Testis (tissue), 3 donors: Measurements from ENCODE around the gene SYCE3. TPM values are rescaled to one million over a fixed set of nuclear protein-coding genes. Genes with fewer than 3 reads are reported as not detected.

ENCODE experiments used
- DNase-seq: peaks from one replicate; pipeline ENCODE4 v3.0.0-alpha.2; 2019
- H3K27ac ChIP-seq, 2 donors: fragments of 200-600 bp; sonication (generic); one replicate each; pipeline ENCODE4 v1.5.1; 2019
- H3K27me3 ChIP-seq: fragments of 200-600 bp; sonication (generic); one replicate; pipeline ENCODE4 v1.5.1; 2019
- H3K36me3 ChIP-seq: fragments of 200-600 bp; sonication (generic); one replicate; pipeline ENCODE4 v1.5.1; 2017; ENCODE audit warnings: low read depth; ENCODE audit errors: missing control alignments
- H3K4me1 ChIP-seq: fragments of 200-600 bp; sonication (generic); one replicate; pipeline ENCODE4 v1.5.1; 2019
- H3K4me3 ChIP-seq, 2 donors: fragments of 200-600 bp; sonication (generic); one replicate each; pipeline ENCODE4 v1.5.1; 2017 to 2019
- H3K9me3 ChIP-seq: fragments of 200-600 bp; sonication (generic); one replicate; pipeline ENCODE4 v1.5.1; 2017
- POLR2A ChIP-seq: fragments of 450-650 bp; IDR thresholded peaks from one replicate; pipeline ENCODE4 v1.6.1; 2017; ENCODE audit warnings: antibody characterized with exemption, mild to moderate bottlenecking, moderate library complexity
- WGBS, 2 donors: methylation state at CpG; one replicate each; pipeline ENCODE4 v1.1.5; 2018; 5-methylcytosine and 5-hydroxymethylcytosine counted together
- intact Hi-C: fragments of 100-400 bp; cut with DNase I; formaldehyde crosslinking; loops from one replicate; pipeline ENCODE4 v1.15.1; 2023; ENCODE audit warnings: low total_unique reads
- polyA plus RNA-seq: library from polyadenylated mRNA; stranded (reverse); fragments of 350-450 nt; fragmentation: Illumina TruSeq; extraction: RNeasy Lipid Tissue Mini Kit (QIAGEN cat#74804); gene quantifications from one replicate; pipeline ENCODE4 v1.2.3, GENCODE V29; 2014; ENCODE audit warnings: low read depth, low replicate concordance; ENCODE audit not compliant: insufficient read depth
- total RNA-seq, 2 donors: library from RNA; depleted of rRNA; stranded (reverse); fragments of >200 nt; gene quantifications; one replicate each; pipeline ENCODE4 v1.2.3, GENCODE V29; 2016
- TF ChIP-seq, protein P1 (sequence below), 3 experiments: fragments of 450-650 bp in 2 of 3; fragments of 200-600 bp in 1 of 3; sonication (generic) in 1 of 3; IDR thresholded peaks; one replicate each; pipeline ENCODE4 v1.5.1; 2016 to 2019; ENCODE audit warnings: antibody characterized with exemption in 3 of 3, mild to moderate bottlenecking in 2 of 3, moderate library complexity in 1 of 3

Gene SYCE3
- total and polyA plus RNA-seq, 3 donors from 2014 or later: 40.4 to 183 (median 71.9) TPM

- no peaks in the 10 kb centered on the region for H3K4me1 ChIP-seq
- no peaks in the 10 kb centered on the region for H3K27me3 ChIP-seq
- no peak overlapping the region for H3K4me3 ChIP-seq
- intact Hi-C loops: no loop called here
- H3K36me3 ChIP-seq: no peaks in the 10 kb centered on the region
- DNase-seq: no peak
- H3K27ac ChIP-seq: no peak overlapping the region
- TF ChIP-seq, protein P1, sequence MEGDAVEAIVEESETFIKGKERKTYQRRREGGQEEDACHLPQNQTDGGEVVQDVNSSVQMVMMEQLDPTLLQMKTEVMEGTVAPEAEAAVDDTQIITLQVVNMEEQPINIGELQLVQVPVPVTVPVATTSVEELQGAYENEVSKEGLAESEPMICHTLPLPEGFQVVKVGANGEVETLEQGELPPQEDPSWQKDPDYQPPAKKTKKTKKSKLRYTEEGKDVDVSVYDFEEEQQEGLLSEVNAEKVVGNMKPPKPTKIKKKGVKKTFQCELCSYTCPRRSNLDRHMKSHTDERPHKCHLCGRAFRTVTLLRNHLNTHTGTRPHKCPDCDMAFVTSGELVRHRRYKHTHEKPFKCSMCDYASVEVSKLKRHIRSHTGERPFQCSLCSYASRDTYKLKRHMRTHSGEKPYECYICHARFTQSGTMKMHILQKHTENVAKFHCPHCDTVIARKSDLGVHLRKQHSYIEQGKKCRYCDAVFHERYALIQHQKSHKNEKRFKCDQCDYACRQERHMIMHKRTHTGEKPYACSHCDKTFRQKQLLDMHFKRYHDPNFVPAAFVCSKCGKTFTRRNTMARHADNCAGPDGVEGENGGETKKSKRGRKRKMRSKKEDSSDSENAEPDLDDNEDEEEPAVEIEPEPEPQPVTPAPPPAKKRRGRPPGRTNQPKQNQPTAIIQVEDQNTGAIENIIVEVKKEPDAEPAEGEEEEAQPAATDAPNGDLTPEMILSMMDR (IDR thresholded peaks at IDR 0.05): no peak
- no peak for TF ChIP-seq POLR2A
- WGBS, 2 donors: 79 to 88% methylated on average over 14 to 17 of the region's 18 CpGs
- no peaks in the 10 kb centered on the region for H3K9me3 ChIP-seq
Observed at GRCh38 chr22:50606946-50607658, 44.4 kb upstream of the SYCE3 start.

DNA sequence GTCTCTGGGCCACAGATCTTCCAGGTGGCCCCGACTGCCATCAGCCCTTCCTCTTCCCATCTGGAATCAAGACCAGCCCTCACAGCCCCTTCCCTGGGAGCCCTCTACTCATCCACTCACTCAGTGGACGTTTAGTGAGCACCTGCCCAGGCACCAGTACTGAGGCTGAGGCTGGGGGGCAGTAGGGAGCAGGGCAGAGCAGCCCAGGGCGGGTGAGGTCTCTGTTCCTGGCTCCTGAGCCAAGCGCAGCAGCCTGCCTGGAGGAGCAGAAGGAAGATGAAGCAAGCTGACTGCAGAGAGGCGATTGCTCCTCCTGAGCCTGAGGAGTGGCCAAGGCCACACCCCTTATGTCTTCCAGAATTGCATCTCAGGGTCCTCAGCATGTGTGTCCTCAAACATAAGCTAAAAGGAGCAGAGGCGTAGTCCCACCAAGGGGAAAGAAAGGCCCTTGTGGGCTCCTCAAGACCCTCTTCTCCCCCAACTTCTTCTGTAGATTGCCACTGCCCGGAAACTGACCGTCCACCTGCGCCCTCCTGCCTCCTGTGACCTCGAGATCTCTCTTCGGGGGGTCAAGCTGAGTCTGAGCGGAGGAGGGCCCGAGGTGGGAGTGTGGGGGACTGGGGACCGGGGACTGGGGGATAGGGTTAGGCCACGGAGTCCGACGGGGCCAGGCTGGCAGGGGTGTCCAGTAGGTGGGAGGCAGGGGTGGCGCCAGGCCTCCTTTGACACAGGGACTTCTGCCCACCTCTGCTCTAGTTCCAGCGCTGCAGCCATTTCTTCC lies 43.6 kb upstream of the SYCE3 start:
- H3K36me3 ChIP-seq: no peaks in the 10 kb centered on the region
- no peaks in the 10 kb centered on the region for H3K27me3 ChIP-seq
- intact Hi-C loops: no loop called here
- no peaks in the 10 kb centered on the region for H3K9me3 ChIP-seq
- no peak overlapping the region for H3K4me3 ChIP-seq
- no peak overlapping the region for H3K27ac ChIP-seq
- TF ChIP-seq POLR2A: no peak
- TF ChIP-seq, protein P1 (IDR thresholded peaks at IDR 0.05): no peak
- DNase-seq: no peak
- WGBS, 2 donors: 84% methylated on average over 11 to 19 of the region's 19 CpGs
- H3K4me1 ChIP-seq: peaks cover 3% of the 10 kb centered on the region

GRCh38 chr22:50605613-50606074 lies 42.9 kb upstream of the SYCE3 start:
- Histone ChIP-seq H3K36me3 (no peaks in the 10 kb centered on the region), H3K4me3 (no peak overlapping the region), H3K9me3 (no peaks in the 10 kb centered on the region), H3K27ac (no peak overlapping the region), H3K27me3 (no peaks in the 10 kb centered on the region), H3K4me1 (peaks cover 8% of the 10 kb centered on the region)
- TF ChIP-seq, protein P1 (IDR thresholded peaks at IDR 0.05): no peak
- TF ChIP-seq POLR2A: no peak
- DNase-seq: no peak
- WGBS, 2 donors: 87 to 92% methylated on average over 3 to 20 of the region's 20 CpGs
- intact Hi-C loops: no loop called here

DNA sequence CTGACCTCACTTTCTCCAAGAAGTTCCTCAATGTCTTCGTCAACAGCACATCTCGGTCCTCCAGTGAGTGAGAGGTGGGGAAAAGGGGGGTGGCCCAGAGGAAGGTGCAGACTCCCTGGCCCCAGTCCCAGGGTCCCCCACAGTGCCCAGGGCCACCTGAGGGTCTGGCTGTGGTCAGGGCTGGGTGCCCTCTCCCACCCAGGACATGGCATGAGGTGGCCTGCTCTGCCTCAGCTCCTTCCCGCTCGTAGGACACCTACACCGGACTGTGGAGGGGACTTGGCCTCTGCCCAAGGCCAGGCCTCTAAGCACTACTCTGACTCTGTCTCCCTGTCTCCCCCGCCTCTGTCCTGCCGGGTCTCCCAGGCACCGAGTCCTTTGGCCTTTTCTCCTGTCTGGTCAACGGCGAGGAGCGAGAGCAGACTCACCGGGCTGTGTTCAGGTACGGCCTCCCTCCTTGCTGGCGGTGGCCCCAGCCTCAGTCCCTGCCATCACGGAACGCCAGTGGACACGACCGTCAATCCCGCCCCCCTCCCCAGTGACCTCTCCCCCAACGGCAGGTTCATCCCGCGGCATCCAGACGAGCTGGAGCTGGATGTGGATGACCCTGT lies 42.4 kb upstream of the SYCE3 start:
- Histone ChIP-seq H3K27ac (no peak overlapping the region), H3K27me3 (no peaks in the 10 kb centered on the region), H3K36me3 (no peaks in the 10 kb centered on the region), H3K4me3 (no peak overlapping the region), H3K4me1 (peaks cover 8% of the 10 kb centered on the region), H3K9me3 (no peaks in the 10 kb centered on the region)
- 77 to 84% methylated on average over 14 to 23 of the region's 23 CpGs for WGBS, 2 donors
- intact Hi-C loops: no loop called here
- DNase-seq: no peak
- TF ChIP-seq, protein P1 (IDR thresholded peaks at IDR 0.05): no peak
- no peak for TF ChIP-seq POLR2A
